LHCN-M2 (cell line): ENCODE measurements around the gene EXD1. TPM values are rescaled to one million over a fixed set of nuclear protein-coding genes. Genes with fewer than 3 reads are reported as not detected.
"Not testable (repeated sequence)": the region's sequence is repeated elsewhere in the genome, so short reads cannot be mapped to it uniquely, and the experiment has no call there.

Experiments used
- DNase-seq: peaks from one replicate; pipeline ENCODE4 v3.0.0-alpha.2; 2012; ENCODE audit warnings: low read depth
- polyA plus RNA-seq: library from polyadenylated mRNA; unstranded; fragments of >200 nt; gene quantifications from one replicate; pipeline ENCODE4 v1.2.1, GENCODE V29; 2012; ENCODE audit warnings: missing spikeins
- total RNA-seq: library from RNA; depleted of rRNA; stranded (reverse); fragments of >200 nt; gene quantifications from 2 replicates; pipeline ENCODE4 v1.2.3, GENCODE V29; 2014; rRNA removed

Gene EXD1, protein sequence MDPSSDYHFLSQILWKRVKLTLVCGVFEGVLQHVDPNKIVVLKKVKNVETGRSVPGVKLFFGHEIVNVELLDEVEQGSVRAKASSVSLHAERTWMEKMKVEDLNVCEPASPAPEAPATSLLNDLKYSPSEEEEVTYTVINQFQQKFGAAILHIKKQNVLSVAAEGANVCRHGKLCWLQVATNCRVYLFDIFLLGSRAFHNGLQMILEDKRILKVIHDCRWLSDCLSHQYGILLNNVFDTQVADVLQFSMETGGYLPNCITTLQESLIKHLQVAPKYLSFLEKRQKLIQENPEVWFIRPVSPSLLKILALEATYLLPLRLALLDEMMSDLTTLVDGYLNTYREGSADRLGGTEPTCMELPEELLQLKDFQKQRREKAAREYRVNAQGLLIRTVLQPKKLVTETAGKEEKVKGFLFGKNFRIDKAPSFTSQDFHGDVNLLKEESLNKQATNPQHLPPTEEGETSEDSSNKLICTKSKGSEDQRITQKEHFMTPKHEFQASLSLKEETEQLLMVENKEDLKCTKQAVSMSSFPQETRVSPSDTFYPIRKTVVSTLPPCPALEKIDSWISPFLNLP
- not detected in 2 replicates for total RNA-seq
- polyA plus RNA-seq: not detected

DNA sequence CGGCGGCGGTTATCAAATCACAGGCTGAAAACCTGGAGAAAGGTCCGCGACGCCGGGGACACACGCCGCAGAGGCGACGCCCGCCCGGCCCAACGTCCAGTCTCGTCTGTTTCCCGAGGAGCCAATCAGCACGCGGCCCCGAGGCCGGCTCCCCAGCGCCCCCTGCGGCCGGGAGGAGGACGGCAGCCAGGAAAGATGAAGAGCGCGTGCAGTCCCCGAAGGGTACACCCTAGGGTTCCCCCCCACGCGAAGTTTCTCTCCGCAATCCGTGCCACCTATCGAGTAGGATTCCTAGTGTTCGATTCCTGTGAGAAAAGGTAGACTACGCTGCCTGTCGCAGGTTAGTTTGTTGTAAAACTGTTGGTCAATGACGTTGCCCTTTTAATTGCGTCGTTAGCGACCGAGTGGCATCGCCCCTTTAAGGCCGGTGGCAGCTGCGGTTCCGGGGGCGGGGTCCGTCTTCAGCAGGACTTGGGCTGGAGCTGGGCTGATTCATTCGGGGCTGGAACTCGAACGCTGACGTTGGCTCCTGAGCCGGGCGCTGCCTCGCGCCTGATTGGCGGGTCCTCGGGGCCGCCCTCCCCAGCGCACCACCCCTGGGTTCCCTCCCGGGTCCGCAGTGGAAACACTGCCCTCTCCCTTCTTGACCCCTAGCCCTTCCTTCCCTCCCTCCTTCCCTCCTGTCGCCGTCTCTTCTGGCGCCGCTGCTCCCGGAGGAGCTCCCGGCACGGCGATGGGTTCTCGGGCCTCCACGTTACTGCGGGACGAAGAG, at the start of gene EXD1, which contains the start of gene CHP1:
Gene EXD1, minus strand, starts transcription at position 108 of the 772 bp plus-strand sequence. CDS start 4,182 bp downstream, outside the sequence.
Gene CHP1, plus strand, starts transcription at position 619 of the 772 bp plus-strand sequence. Its CDS starts 115 bp downstream, at position 734.
- DNase-seq: peak; percentile 96

DNA sequence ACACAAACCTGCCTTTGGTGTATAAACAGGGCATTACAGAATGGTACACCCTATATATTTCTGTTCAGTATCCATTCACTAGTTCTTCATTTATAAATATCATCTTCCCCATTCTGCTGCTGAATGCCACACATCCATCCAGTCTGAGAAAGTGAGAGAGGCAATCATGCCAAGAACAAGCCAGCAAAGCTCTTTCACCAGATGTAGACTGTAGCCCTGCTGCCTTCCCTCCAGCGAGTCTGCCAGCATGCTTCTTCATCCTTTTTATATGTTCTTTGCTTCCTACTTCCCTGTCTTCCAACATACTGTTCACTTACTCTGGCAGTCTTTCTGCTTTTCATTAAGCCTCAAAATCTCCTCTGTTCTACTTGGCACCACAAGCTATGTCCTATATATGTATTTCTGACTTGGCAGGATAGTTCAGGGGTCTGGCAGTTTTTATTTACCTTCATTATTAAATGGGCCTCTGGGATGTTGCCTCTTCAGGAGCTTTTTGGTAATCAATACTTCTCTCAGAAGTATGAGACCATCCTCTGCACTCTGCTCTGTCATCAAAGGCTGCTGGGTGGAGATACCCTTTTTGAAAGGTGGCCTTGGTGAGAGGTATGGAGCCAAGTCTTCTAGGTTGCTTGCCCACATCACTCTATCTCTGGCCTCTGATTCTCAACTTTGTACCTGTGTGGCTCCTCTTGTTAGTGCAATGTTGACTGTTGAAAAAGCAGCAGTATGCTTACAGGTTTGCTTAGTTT, 49.2 kb upstream of the EXD1 start:
- no peak for DNase-seq

DNA sequence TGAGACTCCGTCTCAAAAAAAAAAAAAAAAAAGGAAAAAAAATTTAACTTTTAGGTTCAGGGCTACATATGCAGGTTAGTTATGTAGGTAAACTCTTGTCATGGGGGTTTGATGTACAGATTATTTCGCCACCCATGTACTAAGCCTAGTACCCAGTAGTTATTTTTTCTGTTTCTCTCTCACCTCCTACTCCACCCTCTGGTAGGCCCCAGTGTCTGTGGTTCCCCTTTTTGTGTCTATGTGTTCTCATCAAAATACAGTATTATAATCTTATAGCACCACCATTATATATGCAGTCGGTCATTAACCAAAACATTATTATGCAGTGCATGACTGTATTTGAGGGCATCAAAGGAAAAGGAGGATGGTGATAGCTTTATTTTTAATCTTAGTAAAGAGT, 47.8 kb upstream of the EXD1 start:
- DNase-seq: no peak

DNA sequence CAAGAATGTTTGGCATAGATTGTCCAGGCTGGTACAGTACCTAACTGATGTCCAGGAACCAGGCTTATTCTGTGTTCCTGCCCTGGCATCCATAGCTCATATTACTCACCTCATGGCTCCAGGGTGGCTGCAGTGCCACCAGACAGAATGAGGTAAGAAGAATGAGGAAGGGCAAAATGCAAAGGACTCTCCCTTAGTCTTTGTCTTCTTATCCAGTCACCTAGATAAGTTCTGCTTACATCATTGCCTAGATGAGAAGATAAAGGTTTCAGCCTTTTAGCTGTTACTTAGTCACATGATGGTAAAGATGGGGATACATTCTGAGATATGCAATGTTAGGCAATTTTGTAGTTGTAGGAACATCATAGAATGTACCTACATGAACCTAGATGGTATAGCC, 46.3 kb upstream of the EXD1 start:
- no peak for DNase-seq

DNA sequence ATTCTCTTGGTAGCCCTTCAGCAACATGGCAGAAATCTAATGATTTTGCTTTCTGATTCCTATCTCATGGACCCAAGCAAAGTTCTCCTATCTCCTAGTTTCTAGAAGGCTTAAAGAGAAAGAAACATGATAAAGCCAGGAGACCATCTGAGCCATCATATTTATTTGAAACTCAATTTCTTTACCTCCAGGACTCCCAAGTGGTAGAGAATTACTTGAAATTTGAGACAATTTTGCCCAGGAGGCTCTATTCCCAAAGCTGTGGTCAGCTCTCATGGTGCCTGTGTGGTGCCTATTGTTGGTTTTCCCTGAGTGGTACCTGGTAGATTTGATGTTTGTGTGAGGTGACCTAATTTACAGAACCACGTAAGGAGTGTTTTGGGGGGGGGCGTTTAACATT, 39.3 kb upstream of the EXD1 start:
- DNase-seq: no peak

DNA sequence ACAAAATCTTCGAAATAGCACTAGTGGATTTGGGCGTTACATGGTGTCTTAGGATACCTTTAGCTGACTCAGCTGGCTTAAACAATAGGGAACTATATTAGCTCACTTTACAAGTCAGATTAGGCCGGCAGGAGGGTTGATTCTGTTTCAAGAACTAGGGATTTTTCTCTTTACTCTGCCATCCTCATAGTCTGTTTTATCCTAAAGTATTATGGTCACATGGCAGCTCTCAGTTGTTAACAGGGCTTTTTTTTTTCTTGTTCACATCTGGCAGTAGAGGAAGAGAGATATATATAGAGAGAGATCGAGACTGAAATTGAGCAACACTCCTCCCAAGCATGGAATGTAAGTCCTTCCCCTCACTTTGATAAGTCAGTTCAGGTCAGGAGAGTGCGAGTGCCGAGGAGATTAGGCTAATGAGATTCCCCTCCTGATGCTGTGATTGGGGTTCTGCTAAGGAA, 33.4 kb upstream of the EXD1 start:
- DNase-seq: no peak

DNA sequence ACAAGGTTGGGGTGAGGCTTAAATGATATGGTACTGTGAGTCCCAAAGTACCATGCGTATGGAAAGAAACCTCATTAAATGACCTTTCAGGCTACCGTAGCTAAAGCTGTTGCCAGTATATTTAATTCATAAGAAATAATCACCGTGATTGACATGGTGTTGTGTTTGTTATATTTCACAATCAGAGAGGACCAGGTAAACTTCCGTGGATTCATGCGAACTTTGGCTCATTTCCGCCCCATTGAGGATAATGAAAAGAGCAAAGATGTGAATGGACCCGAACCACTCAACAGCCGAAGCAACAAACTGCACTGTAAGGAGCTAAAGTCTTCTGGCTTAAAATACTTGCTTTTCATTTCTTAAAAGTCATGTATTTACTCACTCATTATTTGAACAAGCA, 32.0 kb upstream of the EXD1 start:
- DNase-seq: no peak

DNA sequence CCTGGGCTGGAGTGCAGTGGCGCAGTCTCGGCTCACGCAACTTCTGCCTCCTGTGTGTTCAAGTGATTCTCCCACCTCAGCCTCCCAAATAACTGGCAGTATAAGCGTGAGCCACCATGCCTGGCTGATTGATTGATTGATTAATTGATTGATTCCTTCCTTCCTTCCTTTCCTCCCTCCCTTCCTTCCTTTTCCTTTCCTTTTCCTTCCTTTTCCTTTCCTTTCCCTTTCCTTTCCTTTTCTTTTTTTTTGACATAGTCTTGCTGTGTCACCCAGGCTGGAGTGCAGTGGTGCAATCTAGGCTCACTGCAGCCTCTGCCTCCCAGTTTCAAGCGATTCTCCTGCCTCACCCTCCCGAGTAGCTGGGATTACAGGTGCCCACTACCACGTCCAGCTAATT, 30.4 kb upstream of the EXD1 start:
- not testable (repeated sequence) for DNase-seq

DNA sequence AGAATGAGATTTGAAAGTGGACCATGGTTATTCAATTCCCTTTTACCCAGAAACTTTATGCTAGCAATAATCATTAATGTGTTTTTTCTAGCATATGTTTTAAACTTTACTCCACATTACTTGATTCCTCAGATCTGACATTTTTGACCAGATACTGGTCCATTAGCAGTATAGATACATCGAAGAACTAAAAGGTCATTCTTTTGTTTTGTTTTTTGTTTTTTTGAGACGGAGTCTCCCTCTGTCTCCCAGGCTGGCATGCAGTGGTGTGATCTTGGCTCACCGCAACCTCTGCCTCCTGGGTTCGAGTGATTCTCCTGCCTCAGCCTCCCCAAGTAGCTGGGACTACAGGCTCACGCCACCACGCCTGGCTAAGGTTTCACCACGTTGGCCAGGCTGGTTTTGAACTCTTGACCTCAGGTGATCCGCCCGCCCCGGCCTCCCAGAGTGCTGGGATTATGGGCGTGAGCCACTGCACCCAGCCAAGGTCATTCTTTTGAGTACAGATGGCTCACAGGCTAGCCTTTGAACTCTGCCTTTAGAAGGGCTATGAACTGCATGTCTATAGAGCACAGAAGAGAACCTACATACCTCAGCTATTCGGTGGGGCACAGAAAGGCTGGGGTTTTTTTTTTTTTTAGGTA, 29.1 kb upstream of the EXD1 start:
- DNase-seq: no peak

DNA sequence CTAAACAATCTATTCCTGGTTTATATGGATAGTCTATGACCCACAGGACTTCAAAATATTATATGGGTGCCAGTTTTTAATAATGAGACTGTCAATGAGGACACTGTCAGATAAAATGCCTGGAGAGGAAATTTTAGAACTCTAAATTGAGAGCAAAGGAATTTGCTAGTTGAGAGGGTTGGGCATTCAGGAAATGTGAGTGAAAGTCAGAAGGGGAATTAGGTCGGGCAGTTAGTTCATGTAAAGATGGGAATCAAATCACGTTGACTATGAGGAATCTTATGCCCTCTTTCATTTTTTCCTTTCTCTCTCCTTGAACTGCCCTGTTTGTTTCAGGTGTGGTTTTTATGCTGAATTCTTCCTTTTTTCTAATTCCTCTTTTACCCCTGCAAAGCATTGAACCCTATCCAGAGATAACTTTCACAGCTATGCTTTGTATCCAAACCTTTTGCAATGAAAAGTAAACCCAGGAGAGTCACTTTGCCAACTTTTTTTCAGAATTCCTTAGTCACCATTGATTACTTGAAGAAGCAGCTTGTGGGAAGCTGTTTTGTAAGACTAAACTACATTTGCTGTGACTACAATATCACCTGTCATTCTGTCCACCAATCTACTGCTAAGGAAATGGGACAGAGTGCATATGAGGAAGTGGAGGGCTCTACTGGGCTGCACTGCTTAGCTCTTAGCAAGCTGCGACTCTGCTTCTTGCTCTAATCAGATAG, 28.4 kb upstream of the EXD1 start:
- peak; percentile 54 for DNase-seq

DNA sequence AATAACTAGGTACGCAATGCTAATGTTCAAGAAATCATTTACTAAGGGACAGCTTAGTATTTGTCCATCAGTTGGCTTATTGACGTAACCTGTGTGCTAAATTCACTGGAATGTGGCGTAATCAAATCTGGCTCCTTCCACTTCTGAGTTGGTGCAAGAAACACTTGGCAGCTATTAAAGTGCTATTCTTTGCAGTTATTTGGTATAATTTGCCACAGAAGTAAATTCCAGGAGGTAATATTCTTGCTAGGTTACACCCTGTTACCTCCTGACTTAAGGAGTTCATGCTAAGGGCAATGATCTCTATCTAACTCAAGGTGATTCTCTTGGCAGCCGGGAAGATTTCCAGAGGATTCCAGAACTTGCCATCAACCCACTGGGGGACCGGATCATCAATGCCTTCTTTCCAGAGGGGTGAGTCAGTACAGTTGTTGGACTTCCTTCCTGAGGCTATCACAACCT, 26.1 kb upstream of the EXD1 start:
- DNase-seq: no peak

DNA sequence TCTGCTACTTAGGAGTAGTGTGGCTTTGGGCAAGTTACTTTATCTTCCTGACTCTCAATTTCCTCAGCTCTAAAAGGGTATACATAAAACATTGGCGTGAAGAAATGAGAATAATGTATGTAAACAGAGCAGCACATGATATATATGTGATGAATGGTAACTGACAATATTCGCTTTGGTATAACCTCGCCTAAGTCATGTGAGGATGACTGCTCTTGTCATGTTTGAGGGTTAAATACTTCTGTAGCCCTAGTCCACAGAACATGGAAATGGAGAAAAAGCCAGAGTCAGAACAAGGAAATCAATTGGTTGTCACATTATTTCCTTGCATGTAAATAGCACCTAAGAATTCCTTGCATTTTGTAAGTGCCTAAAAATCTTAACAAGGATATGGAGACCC, 25.5 kb upstream of the EXD1 start:
- DNase-seq: no peak

DNA sequence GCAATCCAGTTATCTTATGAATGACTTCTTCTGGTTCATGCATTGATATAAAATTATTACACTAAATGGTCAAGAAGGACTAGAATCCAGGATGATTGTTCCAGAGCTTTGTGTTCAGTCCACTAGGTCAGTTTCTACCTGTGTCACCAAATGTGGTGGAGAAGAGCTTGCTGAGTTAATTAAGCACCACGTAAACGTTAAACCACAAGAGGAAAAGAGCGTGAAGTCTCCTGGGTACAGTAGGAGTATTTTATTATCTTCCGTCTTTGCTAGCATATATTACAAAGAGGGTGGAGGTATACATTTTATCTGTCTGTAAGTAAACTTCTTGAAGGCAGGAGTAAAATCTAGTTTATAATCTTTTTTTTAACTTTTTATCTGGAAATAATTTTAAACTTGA, 24.0 kb upstream of the EXD1 start:
- DNase-seq: no peak

DNA sequence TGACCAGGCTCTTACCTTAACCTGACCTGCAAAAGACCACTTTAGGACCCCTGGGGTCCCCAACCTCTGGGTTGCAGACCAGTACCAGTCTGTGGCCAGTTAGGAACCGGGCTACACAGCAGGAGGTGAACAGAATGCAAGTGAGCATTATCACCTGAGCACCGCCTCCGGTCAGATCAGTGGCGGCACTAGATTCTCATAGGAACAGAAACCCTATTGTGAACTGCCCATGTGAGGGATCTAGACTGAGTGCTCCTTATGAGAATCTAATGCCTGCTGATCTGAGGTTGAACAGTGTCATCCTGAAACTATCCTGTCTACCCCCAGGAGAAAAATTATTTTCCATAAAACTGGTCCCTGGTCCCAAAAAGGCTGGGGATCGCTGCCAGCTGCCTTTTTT, 20.9 kb upstream of the EXD1 start:
- no peak for DNase-seq

DNA sequence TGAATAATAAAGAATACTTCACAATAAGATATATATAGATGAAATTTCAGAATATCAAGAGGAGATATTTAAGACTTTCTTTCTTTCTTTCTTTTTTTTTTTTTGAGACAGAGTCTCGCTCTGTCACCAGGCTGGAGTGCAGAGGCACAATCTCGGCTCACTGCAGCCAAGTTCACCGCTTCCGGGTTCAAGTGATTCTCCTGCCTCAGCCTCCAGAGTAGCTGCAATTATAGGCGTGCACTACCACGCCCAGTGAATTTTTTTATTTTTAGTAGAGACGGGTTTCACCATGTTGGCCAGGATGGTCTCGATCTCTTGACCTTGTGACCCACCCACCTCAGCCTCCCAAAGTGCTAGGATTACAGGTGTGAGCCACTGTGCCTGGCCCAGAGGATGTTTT, 20.2 kb upstream of the EXD1 start:
- DNase-seq: not testable (repeated sequence)

DNA sequence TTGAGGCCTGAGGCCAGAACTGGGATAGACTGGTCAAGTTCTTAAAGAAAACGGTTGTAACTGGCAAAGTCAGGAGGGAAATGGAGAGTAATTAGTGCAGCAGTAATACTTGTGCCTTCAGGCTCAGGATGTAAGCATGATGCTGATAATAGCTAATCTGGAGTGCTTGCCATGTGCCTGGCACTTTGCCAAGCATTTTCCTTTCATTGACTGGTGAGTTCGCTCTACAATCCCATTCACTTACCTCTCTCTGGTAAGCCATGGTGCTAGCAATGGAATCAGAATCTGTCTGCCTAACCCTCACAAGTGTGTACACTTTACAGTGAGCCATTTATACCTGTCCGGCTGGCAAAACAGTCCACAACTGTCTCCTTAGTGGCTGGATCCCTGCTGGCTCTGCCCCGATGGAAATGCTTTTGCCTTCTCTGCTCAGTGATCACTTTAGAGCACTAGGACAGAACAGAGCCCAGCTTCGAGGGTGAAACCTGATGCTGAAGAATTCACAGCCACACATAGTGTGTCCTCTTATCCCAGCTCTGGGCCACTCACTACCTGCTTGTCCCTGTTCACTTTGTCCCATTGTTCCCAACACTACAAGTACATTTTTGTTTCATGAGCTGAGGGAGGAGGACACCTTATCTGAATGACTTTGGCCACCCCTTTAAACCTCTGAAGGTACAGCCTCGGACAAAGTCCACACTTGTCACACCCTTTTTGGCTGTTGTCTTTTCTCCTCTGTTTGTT, 10.8 kb upstream of the EXD1 start:
- no peak for DNase-seq

DNA sequence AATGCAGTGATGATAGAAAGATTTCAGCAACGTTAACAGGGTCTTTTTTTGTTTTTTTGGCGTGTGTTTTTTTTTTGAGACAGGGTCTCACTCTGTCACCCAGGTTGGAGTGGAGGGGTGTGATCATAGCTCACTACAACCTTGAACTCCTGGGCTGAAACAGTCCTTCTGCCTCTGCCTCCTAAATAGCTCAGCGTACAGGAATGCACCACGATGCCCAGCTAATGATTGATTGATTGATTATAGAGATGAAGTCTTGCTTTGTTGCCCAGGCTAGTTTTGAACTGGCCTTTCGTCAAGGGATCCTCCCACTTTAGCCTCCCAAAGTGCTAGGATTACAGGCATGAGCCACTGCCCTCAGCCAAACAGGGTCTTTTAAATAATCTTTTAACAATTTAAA, 7.5 kb upstream of the EXD1 start:
- DNase-seq: no peak

DNA sequence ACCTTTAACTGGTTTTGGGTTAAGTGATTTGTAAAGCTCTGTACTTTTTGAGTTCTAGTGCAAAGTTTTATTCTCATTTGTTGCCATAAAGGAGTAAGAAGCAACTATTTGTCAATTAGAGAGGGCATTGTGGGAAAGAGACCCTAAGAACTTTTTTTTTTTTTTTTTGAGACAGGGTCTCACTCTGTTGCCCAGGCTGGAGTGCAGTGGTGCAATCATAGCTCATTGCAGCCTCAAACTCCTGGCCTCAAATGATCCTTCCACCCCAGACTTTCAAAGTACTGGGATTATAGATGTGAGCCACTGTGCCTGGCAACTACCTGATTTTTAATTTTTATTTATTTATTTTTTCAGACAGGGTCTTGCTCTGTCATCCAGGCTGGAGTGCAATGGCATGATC, 5.4 kb upstream of the EXD1 start:
- no peak for DNase-seq

DNA sequence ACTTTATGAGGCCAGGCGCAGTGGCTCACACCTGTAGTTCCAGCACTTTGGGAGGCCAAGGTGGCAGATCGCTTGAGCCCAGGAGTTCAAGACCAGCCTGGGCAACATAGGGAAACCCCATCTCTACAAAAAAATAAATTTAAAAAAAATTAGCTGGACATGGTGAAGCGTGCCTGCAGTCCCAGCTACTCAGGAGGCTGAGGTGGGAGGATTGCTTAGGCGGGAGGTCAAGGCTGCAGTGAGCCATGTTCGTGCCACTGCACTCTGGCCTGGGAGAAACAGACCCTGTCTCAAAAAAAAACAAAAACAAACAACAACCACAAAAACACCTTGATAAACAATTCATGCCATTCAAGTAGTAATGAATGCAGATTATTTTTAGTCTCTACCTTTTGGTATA, 4.7 kb upstream of the EXD1 start:
- DNase-seq: not testable (repeated sequence)

DNA sequence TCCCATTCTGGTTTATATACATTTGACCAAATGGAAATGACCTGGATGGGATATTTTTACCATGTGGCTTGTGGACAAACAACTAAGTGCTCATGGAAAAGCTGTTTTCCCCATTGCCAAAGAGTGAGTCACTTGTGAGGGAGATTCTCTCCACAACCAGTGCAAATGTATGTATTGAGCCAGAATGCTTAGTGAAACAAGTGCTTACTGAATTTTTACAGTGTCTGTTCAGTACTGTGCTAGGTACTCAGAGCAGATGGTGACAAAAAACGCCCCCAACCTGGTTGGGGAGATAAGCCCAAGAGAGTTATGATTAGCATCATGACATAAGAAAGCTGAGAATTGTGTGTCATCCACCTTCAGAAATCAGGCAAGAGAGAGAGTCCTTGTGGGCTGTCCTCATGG, 2.8 kb upstream of the EXD1 start:
- peak; percentile 59 for DNase-seq
